ENCODE data around the gene SNU13.
"Not testable (repeated sequence)": the region's sequence is repeated elsewhere in the genome, so short reads cannot be mapped to it uniquely, and the experiment has no call there.

SNU13 gene

GRCh38 chr22:41676134-41676533 lies 12.5 kb downstream of the SNU13 start:
- no peak for DNase-seq

- DNase-seq: no peak
These were observed 13.8 kb downstream of the SNU13 start for GRCh38 chr22:41674846-41675340.

- no peak for DNase-seq
These were observed 15.7 kb downstream of the SNU13 start for GRCh38 chr22:41672780-41673509.

GRCh38 chr22:41672096-41672495 lies 16.6 kb downstream of the SNU13 start:
- DNase-seq: not testable (repeated sequence)

GRCh38 chr22:41668971-41669911 lies 19.4 kb downstream of the SNU13 start:
- no peak for DNase-seq

- no peak for DNase-seq
These were observed 23.7 kb downstream of the SNU13 start for GRCh38 chr22:41664951-41665350.

- DNase-seq: no peak
These were observed 24.2 kb downstream of the SNU13 start for GRCh38 chr22:41664490-41664889.

- not testable (repeated sequence) for DNase-seq
These were observed 25.1 kb downstream of the SNU13 start for GRCh38 chr22:41663594-41663993.

GRCh38 chr22:41661713-41662112 lies 27.0 kb downstream of the SNU13 start:
- DNase-seq: no peak

GRCh38 chr22:41661088-41661487 lies 27.6 kb downstream of the SNU13 start:
- no peak for DNase-seq

- no peak for DNase-seq
These were observed 28.3 kb downstream of the SNU13 start for GRCh38 chr22:41660416-41660815.

GRCh38 chr22:41659941-41660340 lies 28.7 kb downstream of the SNU13 start:
- DNase-seq: no peak

GRCh38 chr22:41658869-41659268 lies 29.8 kb downstream of the SNU13 start:
- DNase-seq: no peak

- DNase-seq: no peak
These were observed 31.0 kb downstream of the SNU13 start for GRCh38 chr22:41657709-41658108.

- DNase-seq: no peak
These were observed 32.1 kb downstream of the SNU13 start for GRCh38 chr22:41656556-41656955.

- no peak for DNase-seq
These were observed 34.3 kb downstream of the SNU13 start for GRCh38 chr22:41654322-41654721.

GRCh38 chr22:41650821-41651220 lies 37.8 kb downstream of the SNU13 start:
- no peak for DNase-seq

- no peak for DNase-seq
These were observed 38.4 kb downstream of the SNU13 start for GRCh38 chr22:41650229-41650628.

- no peak for DNase-seq
These were observed 40.2 kb downstream of the SNU13 start for GRCh38 chr22:41648432-41648831.

- DNase-seq: no peak
These were observed 40.9 kb downstream of the SNU13 start for GRCh38 chr22:41647771-41648170.

GRCh38 chr22:41642331-41643110 lies 46.1 kb downstream of the SNU13 start:
- no peak for DNase-seq

GRCh38 chr22:41641854-41642253 lies 46.8 kb downstream of the SNU13 start:
- DNase-seq: no peak

- DNase-seq: no peak
These were observed 49.9 kb downstream of the SNU13 start for GRCh38 chr22:41638748-41639147.
